Activated B cell treated with CpG ODN at 0.5 μM for 24 hours (primary cell): ENCODE measurements around the gene MYF5. TPM values are rescaled to one million over a fixed set of nuclear protein-coding genes. Genes with fewer than 3 reads are reported as not detected.

Source experiments
- ATAC-seq: fragments of 200-7000 bp; cut with Tn5 transposase; one replicate; pipeline ENCODE4 v1.10.0; 2021; ENCODE audit warnings: low read depth, mild to moderate bottlenecking, moderate library complexity
- CTCF ChIA-PET: fragments of 350-600 bp; sonication (Branson Sonifier 250); formaldehyde crosslinking; loops from one replicate; lab custom pipeline; 2021; ENCODE audit warnings: antibody characterized with exemption; lab: Charles Lee
- POLR2A ChIA-PET: fragments of 350-600 bp; sonication (Branson Sonifier 250); formaldehyde crosslinking; loops from one replicate; lab custom pipeline; 2021; ENCODE audit warnings: antibody characterized with exemption; lab: Charles Lee
- DNase-seq: peaks from one replicate; pipeline ENCODE4 v3.0.0; 2022
- H3K27ac Mint-ChIP-seq: one replicate; pipeline ENCODE4 v1.8.0; 2020; ENCODE audit warnings: mixed read lengths
- H3K27me3 Mint-ChIP-seq: one replicate; pipeline ENCODE4 v1.8.0; 2021; ENCODE audit warnings: mixed read lengths
- H3K36me3 Mint-ChIP-seq: one replicate; pipeline ENCODE4 v1.8.0; 2021; ENCODE audit warnings: low read depth, mixed read lengths
- H3K4me1 Mint-ChIP-seq: one replicate; pipeline ENCODE4 v1.8.0; 2021; ENCODE audit warnings: mixed read lengths
- H3K4me3 Mint-ChIP-seq: one replicate; pipeline ENCODE4 v1.8.0; 2020; ENCODE audit warnings: mild to moderate bottlenecking, mixed read lengths
- H3K9me3 Mint-ChIP-seq: one replicate; pipeline ENCODE4 v1.8.0; 2020; ENCODE audit warnings: mixed read lengths
- intact Hi-C: fragments of 100-400 bp; cut with micrococcal nuclease; formaldehyde crosslinking; loops from one replicate; pipeline ENCODE4 v1.15.1; 2024
- total RNA-seq: library from RNA; stranded (reverse); gene quantifications from 2 replicates; pipeline ENCODE4 v1.2.3, GENCODE V29; 2022
- TF ChIP-seq, protein P1 (sequence below): fragments of 200-600 bp; IDR thresholded peaks from one replicate; pipeline ENCODE4 v1.8.0; 2022; ENCODE audit warnings: antibody characterized with exemption, mild to moderate bottlenecking

Gene MYF5
- total RNA-seq, 1 donor from 2014 or later, result not detected

GRCh38 chr12:80679346-80680131 is 37.2 kb upstream of the MYF5 start:
- TF ChIP-seq, protein P1, sequence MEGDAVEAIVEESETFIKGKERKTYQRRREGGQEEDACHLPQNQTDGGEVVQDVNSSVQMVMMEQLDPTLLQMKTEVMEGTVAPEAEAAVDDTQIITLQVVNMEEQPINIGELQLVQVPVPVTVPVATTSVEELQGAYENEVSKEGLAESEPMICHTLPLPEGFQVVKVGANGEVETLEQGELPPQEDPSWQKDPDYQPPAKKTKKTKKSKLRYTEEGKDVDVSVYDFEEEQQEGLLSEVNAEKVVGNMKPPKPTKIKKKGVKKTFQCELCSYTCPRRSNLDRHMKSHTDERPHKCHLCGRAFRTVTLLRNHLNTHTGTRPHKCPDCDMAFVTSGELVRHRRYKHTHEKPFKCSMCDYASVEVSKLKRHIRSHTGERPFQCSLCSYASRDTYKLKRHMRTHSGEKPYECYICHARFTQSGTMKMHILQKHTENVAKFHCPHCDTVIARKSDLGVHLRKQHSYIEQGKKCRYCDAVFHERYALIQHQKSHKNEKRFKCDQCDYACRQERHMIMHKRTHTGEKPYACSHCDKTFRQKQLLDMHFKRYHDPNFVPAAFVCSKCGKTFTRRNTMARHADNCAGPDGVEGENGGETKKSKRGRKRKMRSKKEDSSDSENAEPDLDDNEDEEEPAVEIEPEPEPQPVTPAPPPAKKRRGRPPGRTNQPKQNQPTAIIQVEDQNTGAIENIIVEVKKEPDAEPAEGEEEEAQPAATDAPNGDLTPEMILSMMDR, result no peak
- no peak for ATAC-seq
- H3K27ac Mint-ChIP-seq, result no peak overlapping the region

GRCh38 chr12:80681287-80681686 is 35.4 kb upstream of the MYF5 start:
- no peaks in the 10 kb centered on the region for H3K36me3 Mint-ChIP-seq
- ChIA-PET POLR2A (no interaction called here), CTCF (no interaction called here)
- ATAC-seq (no peak), DNase-seq (no peak)
- intact Hi-C loops, result no loop called here
- H3K27ac Mint-ChIP-seq, result no peak overlapping the region
- H3K4me3 Mint-ChIP-seq, result no peak overlapping the region
- H3K27me3 Mint-ChIP-seq, result no peaks in the 10 kb centered on the region
- no peaks in the 10 kb centered on the region for H3K4me1 Mint-ChIP-seq
- TF ChIP-seq, protein P1, result no peak
- no peaks in the 10 kb centered on the region for H3K9me3 Mint-ChIP-seq

More at GRCh38 chr12:80679346-80680131, 37.2 kb upstream of the MYF5 start:
- ChIA-PET POLR2A (no interaction called here), CTCF (no interaction called here)
- intact Hi-C loops, result no loop called here
- H3K4me1 Mint-ChIP-seq, result no peaks in the 10 kb centered on the region
- DNase-seq, result no peak
- no peaks in the 10 kb centered on the region for H3K36me3 Mint-ChIP-seq
- H3K9me3 Mint-ChIP-seq, result no peaks in the 10 kb centered on the region
- H3K27me3 Mint-ChIP-seq, result no peaks in the 10 kb centered on the region
- H3K4me3 Mint-ChIP-seq, result no peak overlapping the region

DNA sequence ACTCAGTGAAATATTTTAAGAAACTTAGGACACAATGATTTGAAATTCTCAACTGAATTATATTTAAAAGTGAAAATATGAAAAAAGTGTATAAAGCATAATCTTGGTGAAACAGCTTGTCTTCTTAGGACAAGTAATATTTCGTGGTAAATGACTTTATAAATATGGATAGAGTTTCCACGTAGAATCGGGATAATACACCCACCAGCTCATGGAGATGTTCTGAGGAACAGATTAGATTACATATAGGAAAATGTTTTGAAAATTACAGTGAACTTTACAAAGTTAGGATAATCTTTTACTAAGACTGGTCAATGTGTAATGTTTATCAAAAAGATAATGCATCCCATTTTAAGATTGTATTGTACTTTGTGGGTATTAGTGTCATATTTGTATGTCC is 34.9 kb upstream of the MYF5 start:
- ATAC-seq (no peak), DNase-seq (no peak)
- Mint-ChIP-seq H3K27ac (no peak overlapping the region), H3K36me3 (no peaks in the 10 kb centered on the region), H3K27me3 (no peaks in the 10 kb centered on the region), H3K9me3 (no peaks in the 10 kb centered on the region), H3K4me3 (no peak overlapping the region), H3K4me1 (no peaks in the 10 kb centered on the region)
- intact Hi-C loops, result no loop called here
- TF ChIP-seq, protein P1, result no peak
- POLR2A ChIA-PET, result no interaction called here
- CTCF ChIA-PET, result no interaction called here

DNA sequence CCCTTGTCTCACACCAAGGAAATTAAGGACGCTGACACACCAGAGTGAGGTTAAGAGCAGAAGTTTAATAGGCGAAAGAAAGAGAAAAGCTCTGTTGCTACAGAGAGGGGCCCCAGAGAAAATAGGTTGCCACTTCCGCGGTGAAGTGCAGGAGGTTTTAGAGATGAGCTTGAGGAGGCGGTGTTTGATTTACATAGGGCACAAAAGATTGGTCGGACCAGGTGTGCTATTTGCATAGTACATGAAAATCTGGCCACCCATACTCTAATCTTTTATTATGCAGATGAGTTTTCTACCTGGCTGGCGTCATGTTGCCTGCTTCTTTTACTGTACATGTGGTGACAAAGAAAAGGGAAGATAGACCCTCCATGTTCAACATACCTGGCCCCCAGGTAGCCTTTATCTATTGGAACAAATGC is 32.6 kb upstream of the MYF5 start:
- intact Hi-C loops, result no loop called here
- no peaks in the 10 kb centered on the region for H3K27me3 Mint-ChIP-seq
- TF ChIP-seq, protein P1, result no peak
- H3K27ac Mint-ChIP-seq, result no peak overlapping the region
- H3K4me1 Mint-ChIP-seq, result no peaks in the 10 kb centered on the region
- H3K9me3 Mint-ChIP-seq, result no peaks in the 10 kb centered on the region
- no peak overlapping the region for H3K4me3 Mint-ChIP-seq
- ChIA-PET POLR2A (no interaction called here), CTCF (no interaction called here)
- ATAC-seq (no peak), DNase-seq (no peak)
- H3K36me3 Mint-ChIP-seq, result no peaks in the 10 kb centered on the region

GRCh38 chr12:80690090-80690489 is 26.6 kb upstream of the MYF5 start:
- TF ChIP-seq, protein P1, result no peak
- no peaks in the 10 kb centered on the region for H3K9me3 Mint-ChIP-seq
- CTCF ChIA-PET, result no interaction called here
- intact Hi-C loops, result no loop called here
- no peak overlapping the region for H3K4me3 Mint-ChIP-seq
- POLR2A ChIA-PET, result no interaction called here
- no peaks in the 10 kb centered on the region for H3K27me3 Mint-ChIP-seq
- no peaks in the 10 kb centered on the region for H3K36me3 Mint-ChIP-seq
- no peak for ATAC-seq
- H3K4me1 Mint-ChIP-seq, result no peaks in the 10 kb centered on the region
- DNase-seq, result no peak
- no peak overlapping the region for H3K27ac Mint-ChIP-seq
